Body of pancreas (tissue), 4 donors: Measurements from ENCODE around the gene PSD. TPM values are rescaled to one million over a fixed set of nuclear protein-coding genes. Genes with fewer than 3 reads are reported as not detected.

ENCODE experiments used
- ATAC-seq: fragments of 150-250 bp; one replicate; pipeline ENCODE4 v1.9.1; 2016
- DNase-seq, 4 donors: peaks; one replicate each; pipeline ENCODE4 v3.0.0-alpha.2; 2019
- H3K27ac ChIP-seq, 4 donors: fragments of 200-600 bp; sonication (generic); 1 replicate in 3 of 4; 2 replicates in 1 of 4; pipeline versions ENCODE4 v1.5.1 to v1.6.1; 2016 to 2019; ENCODE audit warnings: mild to moderate bottlenecking in 1 of 4, mixed read lengths in 1 of 4, moderate library complexity in 1 of 4
- H3K27me3 ChIP-seq, 2 donors: fragments of 200-600 bp; sonication (generic); one replicate each; pipeline ENCODE4 v1.6.0; 2016; ENCODE audit warnings: mild to moderate bottlenecking in 1 of 2
- H3K36me3 ChIP-seq, 2 donors: fragments of 200-600 bp; sonication (generic); replicated peaks in 1 of 2; 2 replicates each; pipeline ENCODE4 v1.5.1; 2016; ENCODE audit warnings: low read depth in 2 of 2; ENCODE audit not compliant: insufficient read depth in 1 of 2
- H3K4me1 ChIP-seq: fragments of 200-600 bp; sonication (generic); one replicate; pipeline ENCODE4 v1.6.0; 2016
- H3K4me3 ChIP-seq, 2 donors: fragments of 200-600 bp; sonication (generic); 1 replicate in 1 of 2; 2 replicates in 1 of 2; pipeline ENCODE4 v1.5.1; 2016 to 2019
- H3K9me3 ChIP-seq, 3 donors: fragments of 200-600 bp; sonication (generic); 1 replicate in 2 of 3; 2 replicates in 1 of 3; pipeline ENCODE4 v1.5.1; 2016
- CTCF ChIP-seq, 7 experiments: fragments of 450-650 bp in 4 of 7; fragments of 200-600 bp in 3 of 7; sonication (generic) in 3 of 7; IDR thresholded peaks; one replicate each; pipeline ENCODE4 v1.5.1; 2016 to 2019; ENCODE audit warnings: antibody characterized with exemption in 7 of 7
- POLR2A ChIP-seq, 3 donors: fragments of 450-650 bp; IDR thresholded peaks; one replicate each; pipeline ENCODE4 v1.6.1; 2016; ENCODE audit warnings: antibody characterized with exemption in 3 of 3, mild to moderate bottlenecking in 2 of 3
- WGBS, 2 donors: methylation state at CpG; one replicate each; pipeline ENCODE4 v1.1.5; 2017; 5-methylcytosine and 5-hydroxymethylcytosine counted together
- intact Hi-C: fragments of 100-400 bp; cut with DNase I; formaldehyde crosslinking; loops from one replicate; pipeline ENCODE4 v1.15.1; 2023
- total RNA-seq, 2 donors: library from RNA; depleted of rRNA; stranded (reverse); fragments of >200 nt; gene quantifications; one replicate each; pipeline ENCODE4 v1.1.0, GENCODE V29; 2016

PSD gene
- total RNA-seq, 2 donors from 2014 or later, result 2.6 to 5.3 TPM

- DNase-seq (no peak), ATAC-seq (no peak)
- Histone ChIP-seq H3K4me1 (peaks cover 7% of the 10 kb centered on the region), H3K27me3 (no peaks in the 10 kb centered on the region), H3K27ac (no peak overlapping the region), H3K4me3 (no peak overlapping the region), H3K36me3 (no peaks in the 10 kb centered on the region), H3K9me3 (no peaks in the 10 kb centered on the region)
- TF ChIP-seq POLR2A (IDR thresholded peaks at IDR 0.05) (no peak), CTCF (IDR thresholded peaks at IDR 0.05) (no peak)
- 58 to 61% methylated on average over 2 of the region's 2 CpGs for WGBS, 2 donors
- intact Hi-C loops, result no loop called here
These were observed 26.3 kb upstream of the PSD start for GRCh38 chr10:102444851-102445250.

GRCh38 chr10:102438374-102438773 is 19.8 kb upstream of the PSD start:
- intact Hi-C loops, result no loop called here
- Histone ChIP-seq H3K27ac (no peak overlapping the region), H3K27me3 (no peaks in the 10 kb centered on the region), H3K4me1 (no peaks in the 10 kb centered on the region), H3K9me3 (no peaks in the 10 kb centered on the region), H3K4me3 (no peak overlapping the region), H3K36me3 (no peaks in the 10 kb centered on the region)
- DNase-seq (no peak), ATAC-seq (no peak)
- WGBS, 2 donors, result 83 to 88% methylated on average over 1 of the region's 1 CpG
- TF ChIP-seq POLR2A (IDR thresholded peaks at IDR 0.05), result no peak
- no peak for TF ChIP-seq CTCF (IDR thresholded peaks at IDR 0.05)

GRCh38 chr10:102437515-102437914 is 18.9 kb upstream of the PSD start:
- ATAC-seq, result no peak
- WGBS, 2 donors, result 93 to 96% methylated on average over 3 of the region's 3 CpGs
- intact Hi-C loops, result no loop called here
- Histone ChIP-seq H3K27me3 (no peaks in the 10 kb centered on the region), H3K27ac (no peak overlapping the region), H3K4me3 (no peak overlapping the region), H3K9me3 (no peaks in the 10 kb centered on the region), H3K36me3 (no peaks in the 10 kb centered on the region), H3K4me1 (peaks cover 5% of the 10 kb centered on the region)
- TF ChIP-seq POLR2A (IDR thresholded peaks at IDR 0.05) (no peak), CTCF (IDR thresholded peaks at IDR 0.05) (no peak)
- no peak for DNase-seq

GRCh38 chr10:102436312-102436711 is 17.7 kb upstream of the PSD start:
- ATAC-seq (no peak), DNase-seq (no peak)
- H3K36me3 ChIP-seq, result no peaks in the 10 kb centered on the region
- 57 to 78% methylated on average over 4 to 6 of the region's 6 CpGs for WGBS, 2 donors
- no peaks in the 10 kb centered on the region for H3K9me3 ChIP-seq
- H3K4me1 ChIP-seq, result peaks cover 13% of the 10 kb centered on the region
- H3K4me3 ChIP-seq, result no peak overlapping the region
- no peaks in the 10 kb centered on the region for H3K27me3 ChIP-seq
- intact Hi-C loops, result no loop called here
- no peak overlapping the region for H3K27ac ChIP-seq
- TF ChIP-seq CTCF (IDR thresholded peaks at IDR 0.05) (no peak), POLR2A (IDR thresholded peaks at IDR 0.05) (no peak)

GRCh38 chr10:102435529-102436233 is 17.1 kb upstream of the PSD start:
- TF ChIP-seq POLR2A (IDR thresholded peaks at IDR 0.05) (no peak), CTCF (IDR thresholded peaks at IDR 0.05) (no peak)
- H3K36me3 ChIP-seq, result no peaks in the 10 kb centered on the region
- no peak overlapping the region for H3K4me3 ChIP-seq
- intact Hi-C loops, result no loop called here
- 15 to 29% methylated on average over 10 of the region's 14 CpGs for WGBS, 2 donors
- peaks cover 15% of the 10 kb centered on the region for H3K4me1 ChIP-seq
- no peaks in the 10 kb centered on the region for H3K9me3 ChIP-seq
- H3K27me3 ChIP-seq, result no peaks in the 10 kb centered on the region
- DNase-seq (no peak), ATAC-seq (no peak)
- peak overlapping the region in 1 of 4 donors; percentile 45 for H3K27ac ChIP-seq
